ENCODE data around the gene CIAO2B.

The CIAO2B gene

DNA sequence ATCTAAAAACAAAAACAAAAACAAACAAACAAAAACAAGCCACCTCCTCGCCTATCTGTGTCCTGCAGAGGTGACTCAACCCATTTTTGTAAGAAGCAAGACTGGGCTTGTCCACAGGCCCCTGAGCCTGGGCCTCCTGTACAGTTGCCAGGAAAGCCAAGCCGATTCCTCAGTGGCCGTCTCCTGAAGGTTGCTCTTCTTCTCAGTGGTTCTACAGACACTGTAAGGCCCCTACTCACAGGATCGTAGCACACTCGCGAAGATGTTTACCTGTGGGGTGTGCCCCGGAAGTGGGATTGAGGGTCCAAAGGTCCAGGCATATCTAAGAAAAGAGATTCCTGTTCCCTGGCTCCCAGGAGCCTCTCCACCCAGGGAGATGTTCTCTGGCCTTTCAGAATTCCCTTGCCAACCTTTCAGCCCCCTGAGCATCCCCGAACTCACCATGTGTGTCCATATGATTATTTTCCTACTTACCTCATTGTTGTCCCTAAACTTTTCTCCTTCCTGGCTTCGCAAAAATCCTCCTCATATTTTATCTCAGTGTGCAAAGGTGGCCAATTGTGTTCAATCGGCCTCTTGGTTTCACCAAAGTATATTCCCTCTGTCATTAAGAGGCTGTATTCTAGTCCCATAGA, 19.4 kb upstream of the CIAO2B start:
- H3K4me2 ChIP-seq (ENCODE audit: low read length): no peak overlapping the region
- no peaks in the 10 kb centered on the region for H3K4me1 ChIP-seq (ENCODE audit: insufficient read depth, low read length, severe bottlenecking)
- H3K9ac ChIP-seq (ENCODE audit: low read length): no peak overlapping the region
- no peak overlapping the region for H3K4me3 ChIP-seq (ENCODE audit: low read depth, low read length, poor library complexity, severe bottlenecking)
- no peak overlapping the region for H3K27ac ChIP-seq (ENCODE audit: low read depth, low read length, poor library complexity, severe bottlenecking)
- no peaks in the 10 kb centered on the region for H3K36me3 ChIP-seq (ENCODE audit: insufficient read depth, low read length)
- H3K9me2 ChIP-seq (ENCODE audit: low read depth, low read length): no peaks in the 10 kb centered on the region
- no peaks in the 10 kb centered on the region for H3K79me2 ChIP-seq (ENCODE audit: insufficient read depth, low read length)
- H4K20me1 ChIP-seq (ENCODE audit: insufficient read depth, low read length): no peaks in the 10 kb centered on the region
- no peak for TF ChIP-seq EZH2 (IDR thresholded peaks at IDR 0.05; ENCODE audit: borderline replicate concordance, low read length)
- TF ChIP-seq, protein P1, sequence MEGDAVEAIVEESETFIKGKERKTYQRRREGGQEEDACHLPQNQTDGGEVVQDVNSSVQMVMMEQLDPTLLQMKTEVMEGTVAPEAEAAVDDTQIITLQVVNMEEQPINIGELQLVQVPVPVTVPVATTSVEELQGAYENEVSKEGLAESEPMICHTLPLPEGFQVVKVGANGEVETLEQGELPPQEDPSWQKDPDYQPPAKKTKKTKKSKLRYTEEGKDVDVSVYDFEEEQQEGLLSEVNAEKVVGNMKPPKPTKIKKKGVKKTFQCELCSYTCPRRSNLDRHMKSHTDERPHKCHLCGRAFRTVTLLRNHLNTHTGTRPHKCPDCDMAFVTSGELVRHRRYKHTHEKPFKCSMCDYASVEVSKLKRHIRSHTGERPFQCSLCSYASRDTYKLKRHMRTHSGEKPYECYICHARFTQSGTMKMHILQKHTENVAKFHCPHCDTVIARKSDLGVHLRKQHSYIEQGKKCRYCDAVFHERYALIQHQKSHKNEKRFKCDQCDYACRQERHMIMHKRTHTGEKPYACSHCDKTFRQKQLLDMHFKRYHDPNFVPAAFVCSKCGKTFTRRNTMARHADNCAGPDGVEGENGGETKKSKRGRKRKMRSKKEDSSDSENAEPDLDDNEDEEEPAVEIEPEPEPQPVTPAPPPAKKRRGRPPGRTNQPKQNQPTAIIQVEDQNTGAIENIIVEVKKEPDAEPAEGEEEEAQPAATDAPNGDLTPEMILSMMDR (IDR thresholded peaks at IDR 0.05; ENCODE audit: low read length): no peak
- no peaks in the 10 kb centered on the region; the same call in 1 of the 2 replicates for H3K27me3 ChIP-seq (ENCODE audit: insufficient read depth, low read length)
- 0 out of 2 replicates have a peak, but pooled peaks cover 3% of the 10 kb centered on the region for H3K9me3 ChIP-seq (ENCODE audit: low read length)
- H3F3A ChIP-seq (ENCODE audit: insufficient read depth, low read length): no peaks in the 10 kb centered on the region
- H2AFZ ChIP-seq (ENCODE audit: low read length): no peak overlapping the region

DNA sequence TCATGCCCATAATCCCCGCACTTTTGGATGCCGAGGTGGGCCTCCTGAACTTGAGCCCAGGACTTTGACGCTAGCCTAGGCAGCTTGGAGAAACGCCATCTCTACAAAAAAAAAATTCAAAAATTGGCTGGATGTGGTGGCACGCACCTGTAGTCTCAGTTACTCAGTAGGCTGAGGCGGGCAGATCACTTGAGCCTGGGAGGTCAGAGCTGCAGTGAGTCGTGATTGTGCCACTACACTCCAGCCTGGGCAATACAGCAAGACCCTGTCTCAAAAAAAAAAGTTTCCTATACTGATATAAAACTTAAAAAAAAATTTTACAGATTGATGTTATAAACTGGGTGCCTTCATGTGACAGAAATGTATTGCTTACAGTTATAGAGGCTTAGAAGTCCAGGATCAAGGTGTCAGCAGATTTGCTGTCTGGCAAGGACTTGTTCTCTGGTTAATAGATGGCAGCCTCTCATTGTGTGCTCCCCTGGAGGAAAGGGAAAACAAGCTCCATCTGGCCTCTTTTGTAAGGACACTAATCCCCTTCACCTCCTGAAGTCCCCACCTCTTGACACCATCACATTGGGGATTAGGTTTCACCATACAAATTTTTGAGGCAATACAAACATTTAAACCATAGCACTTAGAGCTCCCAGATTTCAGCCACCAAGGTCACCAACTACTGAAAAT, 18.4 kb upstream of the CIAO2B start:
- no peaks in the 10 kb centered on the region for H3F3A ChIP-seq (ENCODE audit: insufficient read depth, low read length)
- no peak overlapping the region for H3K4me2 ChIP-seq (ENCODE audit: low read length)
- H3K4me1 ChIP-seq (ENCODE audit: insufficient read depth, low read length, severe bottlenecking): peaks cover 3% of the 10 kb centered on the region
- TF ChIP-seq, protein P1 (IDR thresholded peaks at IDR 0.05; ENCODE audit: low read length): no peak
- no peak for TF ChIP-seq EZH2 (IDR thresholded peaks at IDR 0.05; ENCODE audit: borderline replicate concordance, low read length)
- no peak overlapping the region for H3K9ac ChIP-seq (ENCODE audit: low read length)
- no peaks in the 10 kb centered on the region for H3K9me2 ChIP-seq (ENCODE audit: low read depth, low read length)
- no peak overlapping the region for H3K27ac ChIP-seq (ENCODE audit: low read depth, low read length, poor library complexity, severe bottlenecking)
- H3K27me3 ChIP-seq (ENCODE audit: insufficient read depth, low read length): no peaks in the 10 kb centered on the region; the same call in 1 of the 2 replicates
- no peak overlapping the region for H3K4me3 ChIP-seq (ENCODE audit: low read depth, low read length, poor library complexity, severe bottlenecking)
- H4K20me1 ChIP-seq (ENCODE audit: insufficient read depth, low read length): no peaks in the 10 kb centered on the region
- H3K79me2 ChIP-seq (ENCODE audit: insufficient read depth, low read length): no peaks in the 10 kb centered on the region
- H3K36me3 ChIP-seq (ENCODE audit: insufficient read depth, low read length): no peaks in the 10 kb centered on the region
- no peak overlapping the region for H2AFZ ChIP-seq (ENCODE audit: low read length)
- H3K9me3 ChIP-seq (ENCODE audit: low read length): 0 out of 2 replicates have a peak, but pooled peaks cover 3% of the 10 kb centered on the region

DNA sequence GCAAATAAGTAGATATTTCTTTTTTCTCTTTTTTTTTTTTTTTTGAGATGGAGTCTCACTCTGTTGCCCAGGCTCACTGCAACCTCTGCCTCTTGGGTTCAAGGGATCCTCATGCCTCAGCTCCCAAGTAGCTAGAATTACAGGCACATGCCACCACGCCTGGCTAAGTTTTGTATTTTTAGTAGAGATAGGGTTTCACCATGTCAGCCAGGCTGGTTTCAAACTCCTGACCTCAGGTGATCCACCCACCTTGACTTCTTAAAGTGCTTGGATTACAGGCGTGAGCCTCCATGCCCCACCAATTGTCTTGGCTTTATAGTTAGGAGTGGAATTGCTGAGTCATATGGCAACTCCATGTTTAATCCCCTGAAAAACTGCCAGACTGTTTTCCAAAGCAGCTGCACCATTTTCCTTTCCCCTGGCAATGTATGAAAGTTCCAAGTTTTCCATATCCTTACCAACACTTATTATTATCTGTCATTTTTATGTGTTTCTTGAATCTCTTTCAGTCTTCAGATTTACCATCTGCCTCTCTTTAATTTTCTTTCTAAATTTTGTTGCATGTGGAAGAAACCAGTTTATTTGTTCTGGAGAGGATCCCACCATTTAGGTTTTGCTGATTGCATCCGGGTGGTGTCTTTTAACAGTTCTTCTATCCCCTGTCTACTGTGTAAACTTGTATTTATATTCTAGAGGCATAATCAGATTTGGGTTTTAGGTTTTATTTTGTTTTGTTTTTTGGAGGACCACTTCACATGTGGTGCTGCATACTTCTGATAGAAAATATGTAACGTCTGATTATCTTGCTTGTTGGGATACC, 17.0 kb upstream of the CIAO2B start:
- H3K4me1 ChIP-seq (ENCODE audit: insufficient read depth, low read length, severe bottlenecking): peaks cover 4% of the 10 kb centered on the region
- H3K4me3 ChIP-seq (ENCODE audit: low read depth, low read length, poor library complexity, severe bottlenecking): no peak overlapping the region
- H3K9me3 ChIP-seq (ENCODE audit: low read length): 0 out of 2 replicates have a peak, but pooled peaks cover 3% of the 10 kb centered on the region
- no peaks in the 10 kb centered on the region for H3K36me3 ChIP-seq (ENCODE audit: insufficient read depth, low read length)
- no peaks in the 10 kb centered on the region for H3K79me2 ChIP-seq (ENCODE audit: insufficient read depth, low read length)
- H3F3A ChIP-seq (ENCODE audit: insufficient read depth, low read length): no peaks in the 10 kb centered on the region
- no peak for TF ChIP-seq EZH2 (IDR thresholded peaks at IDR 0.05; ENCODE audit: borderline replicate concordance, low read length)
- TF ChIP-seq, protein P1 (IDR thresholded peaks at IDR 0.05; ENCODE audit: low read length): no peak
- no peaks in the 10 kb centered on the region for H4K20me1 ChIP-seq (ENCODE audit: insufficient read depth, low read length)
- no peak overlapping the region for H3K4me2 ChIP-seq (ENCODE audit: low read length)
- H3K9ac ChIP-seq (ENCODE audit: low read length): no peak overlapping the region
- no peaks in the 10 kb centered on the region for H3K9me2 ChIP-seq (ENCODE audit: low read depth, low read length)
- H2AFZ ChIP-seq (ENCODE audit: low read length): no peak overlapping the region
- peaks cover 4% of the 10 kb centered on the region; the same call in 1 of the 2 replicates for H3K27me3 ChIP-seq (ENCODE audit: insufficient read depth, low read length)
- H3K27ac ChIP-seq (ENCODE audit: low read depth, low read length, poor library complexity, severe bottlenecking): no peak overlapping the region

Data from OCI-LY1 (cell line).